HUES64 (cell line): ENCODE measurements around the gene KRTAP10-10.
"Not testable (repeated sequence)": the region's sequence is repeated elsewhere in the genome, so short reads cannot be mapped to it uniquely, and the experiment has no call there.

ENCODE experiments used
- H3K27ac ChIP-seq: 2 replicates; pipeline ENCODE4 v1.7.0; 2013; ENCODE audit warnings: low read depth, low read length, inconsistent platforms
- H3K27me3 ChIP-seq: 2 replicates; pipeline ENCODE4 v1.6.1; 2013; ENCODE audit warnings: mild to moderate bottlenecking, low read length; ENCODE audit not compliant: insufficient read depth
- H3K36me3 ChIP-seq: 2 replicates; pipeline ENCODE4 v1.6.1; 2013; ENCODE audit warnings: mild to moderate bottlenecking, low read length; ENCODE audit not compliant: insufficient read depth
- H3K4me1 ChIP-seq: 2 replicates; pipeline ENCODE4 v1.6.1; 2013; ENCODE audit warnings: mild to moderate bottlenecking, low read length, moderate library complexity; ENCODE audit not compliant: insufficient read depth
- H3K4me3 ChIP-seq: 2 replicates; pipeline ENCODE4 v1.5.1; 2013; ENCODE audit warnings: mild to moderate bottlenecking, low read length, moderate library complexity
- H3K9ac ChIP-seq: 2 replicates; pipeline ENCODE4 v1.6.1; 2013; ENCODE audit warnings: mild to moderate bottlenecking, low read depth, low read length
- H3K9me3 ChIP-seq: 2 replicates; pipeline ENCODE4 v1.6.1; 2013; ENCODE audit warnings: low read depth, low read length; ENCODE audit not compliant: insufficient read depth
- WGBS: fragments of 150-250, 120-280 bp; methylation state at CpG from one replicate; pipeline ENCODE4 v1.1.7; 2013; ENCODE audit warnings: missing lambda C conversion rate; 5-methylcytosine and 5-hydroxymethylcytosine counted together

KRTAP10-10 gene

DNA sequence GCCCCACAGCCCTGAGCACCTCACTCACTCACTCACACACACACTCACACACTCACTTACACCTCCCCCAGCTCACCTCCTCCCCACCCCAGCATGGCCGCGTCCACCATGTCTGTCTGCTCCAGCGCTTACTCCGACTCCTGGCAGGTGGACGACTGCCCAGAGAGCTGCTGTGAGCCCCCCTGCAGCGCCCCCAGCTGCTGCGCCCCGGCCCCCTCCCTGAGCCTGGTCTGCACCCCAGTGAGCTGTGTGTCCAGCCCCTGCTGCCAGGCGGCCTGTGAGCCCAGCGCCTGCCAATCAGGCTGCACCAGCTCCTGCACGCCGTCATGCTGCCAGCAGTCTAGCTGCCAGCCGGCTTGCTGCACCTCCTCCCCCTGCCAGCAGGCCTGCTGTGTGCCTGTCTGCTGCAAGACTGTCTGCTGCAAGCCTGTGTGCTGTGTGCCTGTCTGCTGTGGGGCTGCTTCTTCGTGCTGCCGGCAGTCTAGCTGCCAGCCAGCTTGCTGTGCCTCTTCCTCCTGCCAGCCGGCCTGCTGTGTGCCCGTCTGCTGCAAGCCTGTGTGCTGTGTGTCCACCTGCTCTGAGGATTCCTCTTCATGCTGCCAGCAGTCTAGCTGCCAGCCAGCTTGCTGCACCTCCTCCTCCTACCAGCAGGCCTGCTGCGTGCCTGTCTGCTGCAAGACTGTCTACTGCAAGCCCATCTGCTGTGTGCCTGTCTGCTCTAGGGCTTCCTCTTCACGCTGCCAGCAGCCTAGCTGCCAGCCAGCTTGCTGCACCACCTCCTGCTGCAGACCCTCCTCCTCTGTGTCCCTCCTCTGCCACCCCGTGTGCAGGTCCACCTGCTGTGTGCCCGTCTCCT, 9.4 kb downstream of the KRTAP10-10 start, which contains the start of gene KRTAP10-11:
Gene KRTAP10-11, plus strand, starts transcription at position 49 of the 856 bp plus-strand sequence. Its CDS starts 45 bp downstream, at position 94.
- not testable (repeated sequence) for H3K9ac ChIP-seq, H3K36me3 ChIP-seq, H3K27ac ChIP-seq, H3K4me3 ChIP-seq, H3K4me1 ChIP-seq, H3K27me3 ChIP-seq
- H3K9me3 ChIP-seq: peaks cover 17% of the 10 kb centered on the region
- WGBS: 87% methylated on average over 21 of the region's 21 CpGs

GRCh38 chr21:44647222-44647552, 10.0 kb downstream of the KRTAP10-10 start:
- H3K27me3 ChIP-seq: no peaks in the 10 kb centered on the region
- 81% methylated on average over 8 of the region's 8 CpGs for WGBS
- no peaks in the 10 kb centered on the region for H3K4me1 ChIP-seq
- H3K4me3 ChIP-seq: no peak overlapping the region
- no peaks in the 10 kb centered on the region for H3K36me3 ChIP-seq
- no peak overlapping the region for H3K9ac ChIP-seq
- peaks cover 17% of the 10 kb centered on the region for H3K9me3 ChIP-seq
- H3K27ac ChIP-seq: no peak overlapping the region

GRCh38 chr21:44648557-44649311, 11.6 kb downstream of the KRTAP10-10 start:
- Histone ChIP-seq H3K9ac (no peak overlapping the region), H3K27ac (no peak overlapping the region), H3K4me1 (no peaks in the 10 kb centered on the region), H3K36me3 (no peaks in the 10 kb centered on the region), H3K9me3 (peaks cover 14% of the 10 kb centered on the region), H3K4me3 (no peak overlapping the region), H3K27me3 (no peaks in the 10 kb centered on the region)
- WGBS: 92% methylated on average over 33 of the region's 33 CpGs

GRCh38 chr21:44649521-44650100, 12.5 kb downstream of the KRTAP10-10 start:
- H3K27ac ChIP-seq: no peak overlapping the region
- no peaks in the 10 kb centered on the region for H3K27me3 ChIP-seq
- 94% methylated on average over 18 of the region's 18 CpGs for WGBS
- H3K36me3 ChIP-seq: no peaks in the 10 kb centered on the region
- H3K4me1 ChIP-seq: no peaks in the 10 kb centered on the region
- peaks cover 6% of the 10 kb centered on the region; the same call in 1 of the 2 replicates for H3K9me3 ChIP-seq
- no peak overlapping the region for H3K9ac ChIP-seq
- H3K4me3 ChIP-seq: no peak overlapping the region

- no peaks in the 10 kb centered on the region for H3K4me1 ChIP-seq
- WGBS: 92% methylated on average over 20 of the region's 20 CpGs
- H3K36me3 ChIP-seq: no peaks in the 10 kb centered on the region
- H3K9me3 ChIP-seq: no peaks in the 10 kb centered on the region
- H3K9ac ChIP-seq: no peak overlapping the region
- no peak overlapping the region for H3K27ac ChIP-seq
- H3K27me3 ChIP-seq: no peaks in the 10 kb centered on the region
- no peak overlapping the region for H3K4me3 ChIP-seq
Measured at GRCh38 chr21:44650265-44650972, 13.3 kb downstream of the KRTAP10-10 start.

DNA sequence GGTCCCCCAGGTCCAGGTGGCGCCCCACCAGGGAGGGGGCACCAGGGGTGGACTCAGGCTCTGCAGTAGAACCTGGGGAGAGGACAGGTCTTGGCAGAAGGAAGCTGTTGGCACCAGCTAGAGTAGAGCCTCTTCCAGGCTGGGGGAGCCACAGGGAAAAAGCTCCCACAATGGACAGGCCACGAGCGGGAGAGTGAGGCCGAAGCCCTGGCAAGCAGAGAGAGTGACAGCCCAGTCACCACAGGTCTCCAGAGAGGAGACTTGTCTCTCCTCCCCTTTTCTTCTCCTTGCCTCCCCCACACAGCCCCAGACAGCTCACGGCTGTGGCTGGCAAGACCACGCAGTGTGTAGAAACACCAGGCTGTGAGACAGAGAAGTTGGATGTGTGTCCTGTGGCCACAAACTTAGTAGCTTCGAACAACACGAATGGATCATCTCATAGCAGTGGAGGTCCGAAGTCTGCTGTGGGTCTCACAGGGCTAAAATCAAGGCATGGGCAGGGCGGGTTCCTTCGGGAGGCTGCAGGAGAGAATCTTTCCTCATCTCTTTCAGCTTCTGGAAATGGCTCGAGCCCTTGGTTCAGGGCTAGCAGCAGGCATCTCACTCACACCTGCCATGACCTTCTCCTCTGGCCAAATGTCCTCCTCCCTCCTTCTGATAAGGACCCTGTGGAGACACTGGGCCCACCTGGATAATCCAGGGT, 14.0 kb downstream of the KRTAP10-10 start:
- Histone ChIP-seq H3K27ac (no peak overlapping the region), H3K4me3 (no peak overlapping the region), H3K9me3 (no peaks in the 10 kb centered on the region), H3K9ac (no peak overlapping the region), H3K36me3 (no peaks in the 10 kb centered on the region), H3K27me3 (no peaks in the 10 kb centered on the region), H3K4me1 (no peaks in the 10 kb centered on the region)
- 95% methylated on average over 12 of the region's 12 CpGs for WGBS

GRCh38 chr21:44653123-44653522, 16.0 kb downstream of the KRTAP10-10 start:
- no peak overlapping the region for H3K27ac ChIP-seq
- H3K36me3 ChIP-seq: no peaks in the 10 kb centered on the region
- H3K9me3 ChIP-seq: no peaks in the 10 kb centered on the region
- WGBS: 83% methylated on average over 14 of the region's 14 CpGs
- H3K4me3 ChIP-seq: no peak overlapping the region
- no peak overlapping the region for H3K9ac ChIP-seq
- no peaks in the 10 kb centered on the region for H3K4me1 ChIP-seq
- H3K27me3 ChIP-seq: no peaks in the 10 kb centered on the region

DNA sequence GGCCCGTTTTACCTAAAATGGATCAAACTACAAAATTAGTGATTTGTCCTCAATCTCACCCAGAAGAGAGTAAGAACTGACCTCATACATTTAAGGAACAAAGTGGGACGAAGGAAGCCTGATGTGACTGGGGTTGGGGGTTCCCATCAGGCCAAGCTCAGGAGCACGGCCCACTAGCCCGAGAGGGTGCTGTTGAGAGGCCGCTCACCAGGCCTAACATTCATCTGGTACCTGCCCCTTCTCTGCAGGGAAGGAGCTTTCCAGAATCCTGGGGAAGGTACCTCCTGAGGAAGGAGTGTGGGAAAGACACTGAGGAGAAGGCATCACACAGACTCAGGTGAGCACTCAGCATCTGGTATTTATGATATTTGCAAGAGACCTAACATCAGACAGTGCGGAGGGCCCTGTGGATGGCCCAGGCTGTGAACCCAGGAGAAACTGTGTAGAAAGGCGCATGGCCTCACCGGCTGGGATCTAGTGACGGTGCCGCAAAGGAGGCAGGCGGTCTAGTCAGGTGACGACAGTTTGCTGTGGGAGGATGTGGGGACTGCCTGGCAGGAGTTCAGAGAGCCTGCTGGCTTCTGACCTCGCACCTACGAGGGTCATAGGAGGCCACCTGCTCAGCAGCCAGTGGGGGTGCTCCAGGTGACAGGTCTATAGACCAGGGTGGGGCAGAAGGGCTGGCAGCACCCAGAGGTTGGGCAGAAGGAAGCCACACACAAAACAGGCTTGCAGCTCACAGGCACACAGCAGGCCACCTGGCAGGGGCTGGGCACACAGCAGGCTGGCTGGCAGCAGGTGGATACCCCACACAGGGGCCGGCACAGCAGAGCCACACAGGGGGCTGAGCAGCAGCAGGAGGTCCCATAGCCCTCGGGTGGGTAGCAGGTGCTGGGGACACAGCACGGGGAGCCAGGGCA, 16.8 kb downstream of the KRTAP10-10 start:
- Histone ChIP-seq H3K27ac (no peak overlapping the region), H3K36me3 (no peaks in the 10 kb centered on the region), H3K9ac (no peak overlapping the region), H3K4me1 (peaks cover 5% of the 10 kb centered on the region; the same call in 1 of the 2 replicates), H3K9me3 (no peaks in the 10 kb centered on the region), H3K27me3 (no peaks in the 10 kb centered on the region), H3K4me3 (no peak overlapping the region)
- 89% methylated on average over 17 of the region's 17 CpGs for WGBS

DNA sequence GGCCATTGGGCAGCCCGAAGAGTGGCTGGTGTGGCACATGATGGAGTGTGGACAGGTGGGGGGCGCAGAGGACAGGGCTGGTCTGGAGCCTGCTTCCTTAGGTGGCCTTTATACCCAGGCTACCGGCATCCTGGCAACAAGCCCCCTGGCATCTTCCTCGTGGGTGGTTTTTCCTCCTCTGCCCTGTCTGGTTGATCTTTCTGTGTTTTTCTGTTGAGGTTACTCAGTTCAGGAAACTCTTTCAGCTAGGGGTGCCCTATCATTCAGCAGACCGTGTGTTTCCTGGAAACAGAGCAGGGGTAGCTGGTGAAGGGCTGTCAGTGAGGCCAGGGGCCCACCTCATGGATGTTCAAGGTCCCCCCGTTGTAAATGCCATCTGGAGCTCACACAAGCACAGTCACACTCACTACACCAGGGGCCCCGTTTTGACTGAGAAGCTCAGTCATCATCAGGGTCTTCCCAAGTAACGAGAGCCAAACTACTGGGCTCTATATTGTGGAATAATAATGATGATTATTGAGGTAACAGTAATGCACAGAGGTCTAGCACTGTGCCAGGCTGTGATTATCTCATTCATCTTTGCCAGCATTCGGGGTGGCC, 17.5 kb downstream of the KRTAP10-10 start, which contains the start of gene KRTAP12-4:
Gene KRTAP12-4, minus strand, starts transcription at position 84 of the 600 bp plus-strand sequence. Its CDS starts 45 bp downstream, at position 39.
- Histone ChIP-seq H3K36me3 (no peaks in the 10 kb centered on the region), H3K9ac (no peak within 1 kb of the TSS), H3K4me3 (no peak within 1 kb of the TSS), H3K9me3 (no peaks in the 10 kb centered on the region), H3K27me3 (no peaks in the 10 kb centered on the region), H3K4me1 (peaks cover 13% of the 10 kb centered on the region), H3K27ac (no peak within 1 kb of the TSS)
- WGBS: 92% methylated on average over 9 of the region's 9 CpGs
